ENCODE measurements around the gene SAG. TPM values are rescaled to one million over a fixed set of nuclear protein-coding genes. Genes with fewer than 3 reads are reported as not detected.

SAG gene
- total and polyA plus RNA-seq, 2 of the 13 experiments (the other 11 are each of a cell fraction or from before 2014, with no cell fraction given): not detected

DNA sequence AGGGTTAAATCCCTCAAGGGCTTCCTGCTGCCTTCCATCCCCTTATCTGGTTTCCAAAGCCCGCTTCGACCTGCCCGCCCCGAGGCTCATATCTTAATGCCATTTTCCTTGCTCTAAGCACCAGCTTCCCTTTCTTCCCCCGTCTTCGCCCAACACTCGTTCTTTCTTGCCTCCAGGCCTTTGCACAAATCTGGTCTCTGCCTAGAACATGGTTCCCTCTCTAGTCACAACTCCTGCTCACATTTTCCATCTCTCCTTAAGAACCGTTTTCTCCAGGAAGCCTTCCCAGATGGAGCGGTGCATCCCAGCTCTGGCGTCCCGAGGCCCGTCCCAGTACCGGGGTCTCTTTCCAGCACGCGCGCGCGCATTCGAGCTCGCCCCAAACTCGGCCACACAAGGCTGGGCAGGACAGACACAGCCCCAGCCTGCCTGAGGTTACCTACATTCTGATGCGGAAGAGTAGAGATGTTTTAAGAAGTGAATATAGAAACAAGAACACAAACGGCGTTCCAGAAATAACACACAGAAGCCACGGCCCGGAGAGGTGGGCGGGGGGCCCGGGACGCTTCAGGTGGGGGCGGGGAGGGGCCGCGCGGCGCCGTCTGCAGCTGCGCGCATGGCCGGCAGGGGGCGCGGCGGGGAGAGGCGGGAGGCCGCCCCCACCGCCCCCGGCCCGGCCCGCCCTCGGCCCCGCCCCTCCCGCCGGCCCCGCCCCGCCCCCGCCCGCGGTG, 46.3 kb downstream of the SAG start, which contains the start of gene DGKD (continued):
- TF ChIP-seq MAZ (IDR thresholded peaks at IDR 0.05; ENCODE audit: borderline replicate concordance, low read depth, low read length) (no peak; the same call in 1 of the 2 replicates), MAZ (CRISPR knock-in tag; IDR thresholded peaks at IDR 0.05; ENCODE audit: low read depth) (no peak; the same call in 1 of the 2 replicates), SOX5 (CRISPR knock-in tag; IDR thresholded peaks at IDR 0.05; ENCODE audit: borderline replicate concordance) (peak; percentile 21; the same call in 1 of the 2 replicates), NFIC (IDR thresholded peaks at IDR 0.05; ENCODE audit: low read length) (no peak), NR3C1 (CRISPR knock-in tag; IDR thresholded peaks at IDR 0.05) (no peak), E2F2 (CRISPR knock-in tag; IDR thresholded peaks at IDR 0.05; ENCODE audit: borderline replicate concordance) (no peak), ZNF496 (CRISPR knock-in tag; IDR thresholded peaks at IDR 0.05; ENCODE audit: insufficient replicate concordance) (no peak), PCBP1 (IDR thresholded peaks at IDR 0.05; ENCODE audit: borderline replicate concordance, low read depth, low read length) (no peak), POLR2AphosphoS2 (IDR thresholded peaks at IDR 0.05; ENCODE audit: low read depth, low read length) (no peak), ZNF160 (CRISPR knock-in tag; IDR thresholded peaks at IDR 0.05) (0 out of 2 replicates have a peak, but pooled peaks have one; percentile 48), ZNF367 (CRISPR knock-in tag; IDR thresholded peaks at IDR 0.05; ENCODE audit: borderline replicate concordance) (no peak), PHF8 (CRISPR knock-in tag; IDR thresholded peaks at IDR 0.05) (peak; percentile 65), ZNF781 (CRISPR knock-in tag; IDR thresholded peaks at IDR 0.05; ENCODE audit: borderline replicate concordance, not compliant biosample characterization) (peak; percentile 68), REPIN1 (CRISPR knock-in tag; IDR thresholded peaks at IDR 0.05; ENCODE audit: borderline replicate concordance, low read depth) (no peak), ZNF816 (CRISPR knock-in tag; IDR thresholded peaks at IDR 0.05; ENCODE audit: borderline replicate concordance) (no peak; the same call in 1 of the 2 replicates), SMAD1 (CRISPR knock-in tag; IDR thresholded peaks at IDR 0.05; ENCODE audit: borderline replicate concordance, low read depth) (no peak), HNF4G (IDR thresholded peaks at IDR 0.05; ENCODE audit: borderline replicate concordance, low read depth, low read length) (no peak), HNF4G (CRISPR knock-in tag; IDR thresholded peaks at IDR 0.05; ENCODE audit: borderline replicate concordance, low read depth) (no peak)
- TF ChIP-seq, protein P1, sequence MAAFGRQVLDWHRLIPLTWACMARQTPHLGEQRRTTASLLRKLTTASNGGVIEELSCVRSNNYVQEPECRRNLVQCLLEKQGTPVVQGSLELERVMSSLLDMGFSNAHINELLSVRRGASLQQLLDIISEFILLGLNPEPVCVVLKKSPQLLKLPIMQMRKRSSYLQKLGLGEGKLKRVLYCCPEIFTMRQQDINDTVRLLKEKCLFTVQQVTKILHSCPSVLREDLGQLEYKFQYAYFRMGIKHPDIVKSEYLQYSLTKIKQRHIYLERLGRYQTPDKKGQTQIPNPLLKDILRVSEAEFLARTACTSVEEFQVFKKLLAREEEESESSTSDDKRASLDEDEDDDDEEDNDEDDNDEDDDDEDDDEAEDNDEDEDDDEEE (CRISPR knock-in tag; IDR thresholded peaks at IDR 0.05): peak; percentile 57; the same call in 1 of the 2 replicates
- TF ChIP-seq, protein P2, sequence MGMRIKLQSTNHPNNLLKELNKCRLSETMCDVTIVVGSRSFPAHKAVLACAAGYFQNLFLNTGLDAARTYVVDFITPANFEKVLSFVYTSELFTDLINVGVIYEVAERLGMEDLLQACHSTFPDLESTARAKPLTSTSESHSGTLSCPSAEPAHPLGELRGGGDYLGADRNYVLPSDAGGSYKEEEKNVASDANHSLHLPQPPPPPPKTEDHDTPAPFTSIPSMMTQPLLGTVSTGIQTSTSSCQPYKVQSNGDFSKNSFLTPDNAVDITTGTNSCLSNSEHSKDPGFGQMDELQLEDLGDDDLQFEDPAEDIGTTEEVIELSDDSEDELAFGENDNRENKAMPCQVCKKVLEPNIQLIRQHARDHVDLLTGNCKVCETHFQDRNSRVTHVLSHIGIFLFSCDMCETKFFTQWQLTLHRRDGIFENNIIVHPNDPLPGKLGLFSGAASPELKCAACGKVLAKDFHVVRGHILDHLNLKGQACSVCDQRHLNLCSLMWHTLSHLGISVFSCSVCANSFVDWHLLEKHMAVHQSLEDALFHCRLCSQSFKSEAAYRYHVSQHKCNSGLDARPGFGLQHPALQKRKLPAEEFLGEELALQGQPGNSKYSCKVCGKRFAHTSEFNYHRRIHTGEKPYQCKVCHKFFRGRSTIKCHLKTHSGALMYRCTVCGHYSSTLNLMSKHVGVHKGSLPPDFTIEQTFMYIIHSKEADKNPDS (CRISPR knock-in tag; IDR thresholded peaks at IDR 0.05): peak; percentile 24; the same call in 1 of the 2 replicates
- TF ChIP-seq, protein P3, sequence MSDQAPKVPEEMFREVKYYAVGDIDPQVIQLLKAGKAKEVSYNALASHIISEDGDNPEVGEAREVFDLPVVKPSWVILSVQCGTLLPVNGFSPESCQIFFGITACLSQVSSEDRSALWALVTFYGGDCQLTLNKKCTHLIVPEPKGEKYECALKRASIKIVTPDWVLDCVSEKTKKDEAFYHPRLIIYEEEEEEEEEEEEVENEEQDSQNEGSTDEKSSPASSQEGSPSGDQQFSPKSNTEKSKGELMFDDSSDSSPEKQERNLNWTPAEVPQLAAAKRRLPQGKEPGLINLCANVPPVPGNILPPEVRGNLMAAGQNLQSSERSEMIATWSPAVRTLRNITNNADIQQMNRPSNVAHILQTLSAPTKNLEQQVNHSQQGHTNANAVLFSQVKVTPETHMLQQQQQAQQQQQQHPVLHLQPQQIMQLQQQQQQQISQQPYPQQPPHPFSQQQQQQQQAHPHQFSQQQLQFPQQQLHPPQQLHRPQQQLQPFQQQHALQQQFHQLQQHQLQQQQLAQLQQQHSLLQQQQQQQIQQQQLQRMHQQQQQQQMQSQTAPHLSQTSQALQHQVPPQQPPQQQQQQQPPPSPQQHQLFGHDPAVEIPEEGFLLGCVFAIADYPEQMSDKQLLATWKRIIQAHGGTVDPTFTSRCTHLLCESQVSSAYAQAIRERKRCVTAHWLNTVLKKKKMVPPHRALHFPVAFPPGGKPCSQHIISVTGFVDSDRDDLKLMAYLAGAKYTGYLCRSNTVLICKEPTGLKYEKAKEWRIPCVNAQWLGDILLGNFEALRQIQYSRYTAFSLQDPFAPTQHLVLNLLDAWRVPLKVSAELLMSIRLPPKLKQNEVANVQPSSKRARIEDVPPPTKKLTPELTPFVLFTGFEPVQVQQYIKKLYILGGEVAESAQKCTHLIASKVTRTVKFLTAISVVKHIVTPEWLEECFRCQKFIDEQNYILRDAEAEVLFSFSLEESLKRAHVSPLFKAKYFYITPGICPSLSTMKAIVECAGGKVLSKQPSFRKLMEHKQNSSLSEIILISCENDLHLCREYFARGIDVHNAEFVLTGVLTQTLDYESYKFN (CRISPR knock-in tag; conservative IDR thresholded peaks at IDR 0.05): peak; percentile 69
